ENCODE data around the gene CST5.
"Not testable (repeated sequence)": the region's sequence is repeated elsewhere in the genome, so short reads cannot be mapped to it uniquely, and the experiment has no call there.

Gene CST5

DNA sequence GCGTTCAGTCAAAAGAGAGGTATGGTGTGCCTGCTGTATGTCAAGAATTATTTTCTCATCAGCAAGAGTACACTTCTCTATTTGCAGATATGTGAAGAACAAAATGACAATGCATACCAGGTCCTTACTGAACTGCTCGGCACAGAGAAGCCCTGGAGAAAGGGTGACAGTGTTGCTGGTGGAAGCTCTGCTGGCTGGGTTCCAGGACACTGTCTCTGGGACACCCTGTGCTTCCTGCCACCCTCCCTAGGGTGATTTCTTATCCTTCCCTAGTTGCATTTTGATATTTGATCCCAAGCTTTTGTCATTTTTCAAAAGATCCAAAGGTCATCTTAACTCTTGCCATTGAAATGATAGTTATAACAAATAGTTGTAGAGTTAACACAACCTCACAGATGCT, 8.3 kb upstream of the CST5 start:
- DNase-seq, result no peak

DNA sequence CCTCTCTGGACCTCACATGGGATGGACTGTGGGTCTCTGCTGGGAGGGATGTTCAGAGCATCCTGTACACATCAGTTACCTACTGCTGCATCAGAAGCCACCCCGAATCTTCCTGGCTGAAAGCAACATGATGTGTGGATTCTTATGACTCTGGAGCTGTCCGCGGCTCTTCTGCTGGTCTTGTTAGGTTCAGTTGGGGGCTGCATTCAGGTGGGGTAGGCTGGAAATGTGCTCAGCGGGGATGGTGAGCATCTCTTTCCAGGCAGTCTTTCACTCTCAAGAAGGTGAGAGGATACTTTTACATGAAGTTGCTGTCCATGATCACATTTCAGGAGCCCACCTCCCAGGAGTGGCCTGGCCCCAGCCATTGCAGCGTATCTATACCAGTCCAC, 5.2 kb upstream of the CST5 start:
- no peak for DNase-seq

DNA sequence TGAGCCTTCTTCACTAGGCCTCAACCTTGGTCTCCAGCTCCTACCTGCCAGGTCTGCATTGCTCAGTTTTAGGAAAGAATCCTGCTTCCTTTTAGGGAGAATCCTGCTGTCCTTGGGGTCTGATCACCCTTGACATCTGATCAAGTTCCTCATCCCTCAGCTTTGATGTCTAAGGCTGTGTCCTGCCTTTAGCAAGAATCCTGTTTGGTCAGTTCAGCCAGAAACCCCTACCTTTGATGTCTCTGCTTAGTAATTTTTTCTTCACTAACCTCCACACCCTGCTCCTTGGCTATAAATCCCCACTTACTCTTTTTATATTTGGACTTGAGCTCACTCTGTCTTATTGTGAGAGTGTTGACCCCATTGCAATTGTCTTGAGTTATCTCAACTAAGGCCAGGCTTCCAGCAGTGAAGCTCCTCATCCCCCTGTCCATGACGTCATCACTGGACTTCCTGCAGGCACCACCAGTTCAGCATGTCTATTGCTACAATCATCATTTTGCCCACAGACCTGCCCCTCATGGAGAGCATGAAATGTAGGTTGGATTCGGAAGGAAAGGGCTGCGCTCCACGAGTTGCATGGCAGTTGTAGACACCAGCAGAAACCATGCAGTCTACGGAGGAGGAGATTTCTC, 4.7 kb upstream of the CST5 start:
- DNase-seq, result no peak

DNA sequence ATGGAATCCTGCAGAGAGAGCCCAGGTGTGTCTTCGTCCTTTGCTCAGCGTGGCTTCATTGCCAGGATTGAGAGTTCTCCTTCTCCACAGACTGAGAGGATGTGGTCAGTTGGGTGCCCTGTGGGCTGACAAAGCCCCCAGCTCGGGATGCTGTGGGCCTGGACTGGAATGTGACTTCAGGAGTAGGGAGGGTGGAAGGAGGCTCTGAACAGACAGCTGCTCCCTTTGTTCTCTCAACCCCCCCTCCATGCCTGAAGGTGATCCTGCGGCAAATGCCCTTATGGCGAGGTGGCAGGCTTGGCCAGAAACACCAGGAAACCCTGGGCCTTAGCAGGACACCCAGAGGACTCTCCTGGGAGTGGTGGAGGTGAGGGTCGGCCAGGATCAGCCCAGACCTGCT, 1.8 kb upstream of the CST5 start:
- DNase-seq, result no peak

DNA sequence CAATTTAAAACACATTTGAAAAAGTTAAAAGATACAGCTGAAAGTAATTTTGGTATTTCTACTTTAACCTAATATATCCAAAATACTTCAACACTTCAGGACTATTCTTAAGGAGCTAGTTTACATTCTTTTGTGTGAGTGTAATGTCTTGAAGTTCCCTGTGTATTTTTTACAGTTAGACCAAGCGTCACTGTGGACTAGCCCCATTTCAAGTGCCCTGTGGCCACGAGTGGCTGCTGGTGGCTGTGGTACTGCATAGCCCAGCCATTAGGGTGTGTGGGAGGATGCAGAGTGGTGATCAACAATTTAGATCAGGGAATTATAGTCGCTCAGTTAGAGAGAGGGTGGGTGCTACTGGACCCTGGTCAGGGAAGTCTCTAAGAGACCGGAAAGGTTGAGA, 869 bp upstream of the CST5 start:
- DNase-seq, result no peak

DNA sequence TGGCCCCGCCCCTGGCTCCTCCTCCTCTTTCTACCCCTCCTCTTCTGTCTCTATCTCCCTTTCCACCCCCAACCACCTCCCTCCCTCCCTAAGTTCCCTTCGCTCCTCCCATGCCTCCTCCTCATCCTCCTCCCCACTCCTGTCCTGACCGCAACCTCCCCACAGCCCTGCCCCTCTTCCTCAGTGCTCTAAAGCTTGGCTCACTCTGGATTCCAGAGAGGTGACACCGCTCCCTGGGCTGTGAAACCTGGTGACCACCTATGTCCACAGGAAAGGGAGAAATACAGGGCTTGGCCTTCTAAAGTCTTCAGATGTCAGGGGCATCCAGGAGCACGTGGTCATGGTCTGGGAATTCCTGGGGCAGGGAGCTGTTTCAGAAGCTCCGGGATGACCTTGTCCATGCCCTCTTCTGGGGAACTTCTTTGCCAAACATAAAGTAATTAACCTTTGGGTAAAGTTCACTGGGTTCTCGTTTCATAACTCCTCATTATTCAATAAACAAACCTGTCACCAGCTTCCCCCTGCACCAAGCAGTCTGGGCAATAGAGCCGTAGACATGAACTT, 345 bp upstream of the CST5 start:
- DNase-seq, result no peak

DNA sequence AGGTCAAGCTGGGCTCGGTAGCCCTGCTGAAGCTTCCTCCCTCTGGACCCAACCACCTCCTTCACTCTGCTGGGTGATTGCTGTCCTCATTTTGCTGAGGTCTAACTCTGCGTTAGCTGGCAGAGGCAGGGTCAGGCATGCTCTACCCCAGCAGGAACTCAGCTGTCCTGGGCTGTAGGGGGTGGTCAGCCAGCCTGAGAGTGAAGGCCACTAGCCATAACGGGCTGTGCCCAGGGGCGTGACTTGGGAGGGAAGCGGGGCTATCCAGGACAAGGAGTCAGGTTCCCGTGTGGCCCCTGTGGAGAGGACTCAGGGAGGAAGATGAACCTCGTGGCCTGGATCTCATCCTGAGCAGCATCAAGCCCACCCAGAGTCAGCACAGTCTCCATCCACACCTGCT, 761 bp downstream of the CST5 start:
- no peak for DNase-seq

DNA sequence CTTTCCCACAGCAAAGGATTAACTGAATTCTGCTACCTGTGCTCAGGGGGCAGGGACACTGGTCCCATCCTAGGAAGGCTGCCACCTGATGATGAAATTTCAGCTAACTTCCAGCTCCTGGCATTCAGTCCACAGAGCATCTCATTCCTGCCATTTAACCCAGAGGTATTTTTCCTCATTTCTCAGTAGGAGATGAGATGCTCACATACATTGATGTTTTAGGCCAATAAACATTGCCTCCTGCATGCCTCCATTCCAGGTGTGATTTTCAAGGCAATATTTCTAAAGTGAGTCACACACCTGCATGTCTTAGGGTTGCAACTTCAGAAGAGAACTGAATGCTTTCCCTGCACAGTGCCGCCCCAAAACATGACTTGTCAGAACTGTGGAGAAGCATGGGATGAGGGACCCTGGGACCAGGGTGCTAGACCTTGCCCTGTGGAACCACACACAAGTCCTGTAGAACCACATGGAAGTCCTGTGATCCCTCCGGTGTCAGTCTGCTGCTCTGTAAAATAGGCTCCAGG, 1.5 kb downstream of the CST5 start:
- DNase-seq, result not testable (repeated sequence)

DNA sequence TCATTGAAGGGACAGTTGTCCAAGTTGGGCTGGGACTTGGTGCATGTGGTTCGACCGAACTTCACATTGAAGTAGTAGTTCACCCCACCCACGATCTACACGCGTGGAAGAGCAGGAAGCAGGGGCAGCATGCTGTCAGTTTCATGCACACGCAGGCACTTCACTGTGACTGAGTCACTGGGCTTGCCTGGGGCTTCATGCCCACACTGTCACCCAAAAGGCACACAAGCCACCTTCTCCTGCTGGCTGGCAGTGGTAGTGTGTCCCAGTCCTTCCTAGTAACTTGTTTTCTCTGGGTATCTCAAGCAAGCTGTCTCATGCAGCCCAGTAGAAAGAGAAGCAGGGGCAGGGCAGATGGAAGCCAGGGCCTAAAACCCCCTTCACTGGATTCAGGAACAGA, 2.0 kb downstream of the CST5 start:
- no peak for DNase-seq

DNA sequence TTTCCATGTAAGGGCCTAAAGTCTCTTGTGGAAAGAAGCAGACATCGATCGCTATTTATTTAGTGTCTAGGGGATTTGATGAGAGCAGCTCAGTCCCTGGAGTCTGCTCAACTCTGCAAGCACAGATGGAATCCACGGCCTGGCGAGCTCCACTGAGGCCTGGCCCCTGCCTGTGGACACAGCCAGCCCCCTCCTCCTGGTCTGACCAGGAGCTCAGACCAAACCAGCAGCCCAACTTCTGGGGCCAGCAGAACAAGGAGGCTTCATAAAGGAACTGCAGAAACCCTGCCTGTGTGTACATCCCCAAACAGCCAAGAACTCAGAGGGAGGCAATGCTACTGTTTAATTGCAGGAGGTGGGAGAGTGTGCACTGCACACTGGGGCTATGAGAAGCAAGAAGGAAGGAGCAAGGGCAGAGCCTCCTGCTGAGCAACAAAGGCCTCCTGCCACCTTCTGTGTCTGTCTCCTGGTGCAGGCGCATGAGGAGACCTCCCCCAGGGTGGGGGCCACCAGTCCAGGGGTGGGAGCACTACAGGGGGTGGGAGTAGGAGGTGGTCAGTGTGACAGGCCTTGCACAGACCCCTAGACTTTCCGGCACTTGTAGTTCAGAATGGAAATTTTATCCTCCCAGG, 3.8 kb downstream of the CST5 start:
- no peak for DNase-seq

DNA sequence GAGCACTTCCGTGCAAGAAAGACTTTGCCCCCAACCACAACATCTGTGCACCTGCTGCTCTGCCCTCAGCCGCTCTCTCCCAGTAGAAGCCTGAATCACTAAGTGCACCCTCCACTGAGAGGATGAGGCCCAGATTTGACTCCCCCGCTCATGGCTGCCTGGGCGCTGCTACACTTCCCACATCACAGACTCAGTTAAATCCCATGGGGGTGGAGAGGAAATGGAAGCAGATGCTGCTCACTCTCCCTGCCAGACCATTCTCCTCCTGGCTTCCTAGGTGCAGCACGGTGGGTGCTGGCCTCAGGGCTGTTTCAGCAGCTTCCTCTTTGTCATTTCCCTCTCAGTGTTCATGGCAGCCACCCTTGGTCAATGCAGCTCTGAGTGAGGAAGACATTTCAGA, 4.8 kb downstream of the CST5 start:
- DNase-seq, result no peak

DNA sequence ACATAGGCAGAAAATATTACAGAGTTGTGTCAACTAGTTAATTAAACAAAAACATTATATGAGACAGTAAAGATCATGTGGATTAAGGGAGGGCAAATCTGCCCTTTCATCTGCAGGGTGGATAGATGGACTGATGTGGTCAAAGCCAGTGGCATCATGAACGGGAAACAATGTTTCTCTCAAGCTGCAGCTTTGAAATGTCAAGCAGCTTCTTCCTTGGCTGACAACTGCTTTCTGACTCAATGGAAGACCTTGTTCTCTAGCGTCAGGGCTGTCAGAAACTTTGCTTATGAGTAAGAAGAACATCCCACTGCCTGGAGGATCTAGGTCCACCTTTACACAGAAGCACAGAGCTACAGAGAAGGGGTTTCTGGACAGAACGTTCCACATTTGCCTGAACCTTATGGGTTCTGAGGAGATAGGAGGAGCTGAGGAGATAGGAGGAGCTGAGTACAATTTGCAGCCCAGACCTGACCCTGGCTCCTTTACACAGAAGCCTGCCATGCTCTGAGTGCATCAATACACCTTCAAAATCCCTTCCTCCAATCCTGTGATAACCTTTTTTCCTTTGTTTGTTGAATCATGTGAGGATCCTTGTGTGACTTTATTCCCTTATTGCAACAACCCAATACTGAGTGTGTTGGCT, 6.1 kb downstream of the CST5 start:
- DNase-seq, result no peak

DNA sequence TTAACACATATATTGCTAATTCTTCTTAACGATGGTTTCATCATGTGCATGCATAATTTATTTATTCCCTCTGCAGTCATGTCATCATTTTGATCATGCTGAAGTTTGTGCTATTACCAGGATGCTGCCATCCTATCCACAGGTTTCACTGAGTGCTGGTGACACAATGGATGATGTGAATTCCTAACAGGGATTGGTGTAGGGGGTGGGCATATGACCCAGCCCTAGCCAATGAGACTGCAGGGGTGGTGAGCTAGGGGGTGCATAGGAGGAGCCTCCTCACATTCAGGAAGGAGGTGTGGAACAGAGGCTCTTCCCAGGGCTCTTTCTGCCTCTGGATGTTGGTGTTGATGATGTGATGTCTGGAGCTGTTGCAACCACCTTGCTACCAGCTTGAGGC, 7.5 kb downstream of the CST5 start:
- DNase-seq, result no peak

DNA sequence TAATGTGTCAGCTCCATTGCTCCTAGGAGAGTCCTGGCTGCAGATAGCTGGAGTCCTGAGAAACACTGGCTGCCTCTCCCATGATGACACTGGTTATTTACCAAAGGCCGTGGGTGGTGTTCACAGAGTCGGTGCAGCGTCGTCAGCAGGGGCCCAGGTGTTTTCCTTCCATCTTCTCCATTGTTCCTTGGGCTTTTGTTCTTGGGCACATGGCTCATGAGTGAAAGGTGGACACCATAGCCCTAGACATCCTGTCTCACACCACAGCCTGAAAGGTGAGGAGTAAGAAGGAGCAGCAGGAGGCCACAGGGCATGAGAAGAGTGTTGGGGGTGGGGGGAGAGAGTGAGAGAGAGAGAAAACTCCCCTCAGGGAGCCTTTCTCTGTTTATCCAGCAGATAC, 9.1 kb downstream of the CST5 start:
- DNase-seq, result no peak

DNA sequence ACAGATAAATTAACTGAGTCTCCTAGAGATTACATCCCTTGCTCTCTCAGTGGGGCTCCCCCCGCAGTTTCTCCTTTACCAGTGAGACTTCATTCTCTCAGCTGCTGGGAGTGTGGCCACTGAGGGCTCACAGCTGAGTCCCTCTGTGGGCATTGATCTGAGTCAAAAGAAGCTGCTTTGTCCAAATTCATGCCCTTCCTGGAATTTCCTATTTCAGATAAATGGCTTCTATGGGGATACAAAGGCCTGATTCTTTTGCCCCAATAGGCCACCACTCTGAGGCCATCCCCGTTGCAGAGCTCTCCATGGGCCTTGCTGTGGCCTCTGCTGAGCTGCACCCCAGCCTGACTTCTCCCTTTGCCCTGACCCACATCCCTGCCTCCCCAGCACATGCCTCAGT, 10.0 kb downstream of the CST5 start:
- DNase-seq, result no peak

DNA sequence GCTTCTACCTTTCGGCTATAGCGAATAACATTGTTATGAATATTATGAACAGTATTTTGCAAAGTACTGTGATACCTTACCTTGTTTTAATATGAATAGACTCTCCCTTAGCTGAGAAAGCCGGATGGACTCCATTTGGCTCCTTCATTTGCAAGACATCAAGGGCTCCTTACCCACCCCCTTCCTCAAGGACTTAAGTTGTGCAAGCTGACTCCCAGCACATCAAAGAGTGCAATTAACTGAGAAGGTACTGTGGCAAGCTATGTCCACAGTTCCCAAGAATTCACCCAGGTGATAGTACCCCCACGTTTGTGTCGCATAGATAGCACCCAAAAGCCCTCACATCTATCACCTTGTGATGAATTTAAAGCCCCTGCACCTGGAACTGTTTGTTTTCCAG, 11.2 kb downstream of the CST5 start:
- no peak for DNase-seq

DNA sequence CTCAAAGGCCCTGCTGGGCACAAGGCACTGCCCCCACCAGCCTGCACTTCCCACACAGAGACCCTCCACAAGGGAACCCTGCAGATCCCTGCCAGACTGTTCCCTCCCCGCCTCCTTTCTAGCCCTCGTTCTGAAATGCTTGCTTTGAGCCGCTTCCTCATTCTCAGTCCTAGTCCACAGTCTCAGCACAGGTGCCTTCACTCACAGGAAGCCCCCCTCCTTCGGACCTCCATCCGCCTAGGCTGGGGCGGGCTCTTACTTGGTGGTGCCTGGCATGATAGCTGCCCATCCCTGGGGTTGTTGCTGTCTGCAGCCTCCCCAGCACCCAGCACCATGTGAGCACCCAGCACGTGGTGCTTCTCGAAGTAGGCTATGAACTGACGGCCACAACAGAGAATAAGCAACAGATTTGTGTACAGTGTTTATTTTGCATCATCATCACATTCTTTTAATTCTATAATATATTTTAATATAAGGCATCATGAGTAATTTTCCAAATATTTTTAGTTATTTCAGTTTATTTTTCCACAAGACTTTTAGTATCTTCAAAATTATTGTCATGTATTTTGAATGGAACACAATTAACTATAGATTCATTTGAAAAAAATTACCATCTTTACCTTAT, 12.3 kb downstream of the CST5 start:
- no peak for DNase-seq

DNA sequence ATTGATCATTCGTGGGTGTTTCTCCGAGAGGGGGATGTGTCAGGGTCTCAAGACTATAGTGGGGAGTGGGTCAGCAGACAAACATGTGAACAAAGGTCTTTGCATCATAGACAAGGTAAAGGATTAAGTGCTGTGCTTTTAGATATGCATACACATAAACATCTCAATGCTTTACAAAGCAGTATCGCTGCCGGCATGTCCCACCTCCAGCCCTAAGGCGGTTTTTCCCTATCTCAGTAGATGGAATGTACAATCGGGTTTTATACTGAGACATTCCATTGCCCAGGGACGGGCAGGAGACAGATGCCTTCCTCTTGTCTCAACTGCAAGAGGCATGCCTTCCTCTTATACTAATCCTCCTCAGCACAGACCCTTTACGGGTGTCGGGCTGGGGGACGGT, 18.8 kb downstream of the CST5 start:
- not testable (repeated sequence) for DNase-seq

DNA sequence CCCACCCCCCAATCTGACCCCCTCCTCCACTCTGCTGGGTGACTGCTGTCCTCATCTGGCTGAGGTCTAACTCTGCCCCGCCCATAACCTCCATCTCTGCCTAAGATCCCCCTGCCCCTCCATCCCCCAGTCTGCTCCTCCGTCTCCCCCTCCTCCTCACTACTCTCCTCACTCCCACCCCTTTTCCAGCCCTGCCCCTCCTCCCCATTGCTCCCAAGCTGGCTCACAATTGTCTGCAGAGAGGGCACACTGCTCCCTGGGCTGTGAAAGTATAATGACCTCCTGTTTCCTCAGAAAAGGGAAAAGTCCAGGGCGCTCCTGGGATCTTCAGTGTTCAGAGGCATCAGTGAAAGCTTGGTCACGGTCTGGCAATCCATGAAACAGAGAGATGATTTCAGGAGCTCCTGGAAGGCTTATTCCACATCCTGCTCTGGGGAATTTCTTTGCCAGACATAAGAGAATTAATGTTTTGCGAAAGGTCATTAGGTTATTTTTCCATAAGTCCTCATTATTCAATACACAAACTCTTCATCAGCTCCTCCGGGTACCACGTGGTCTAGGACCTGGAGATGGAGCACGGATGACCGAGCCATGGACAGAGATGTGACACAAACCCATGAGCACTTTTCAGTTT, 21.5 kb downstream of the CST5 start:
- DNase-seq, result no peak

DNA sequence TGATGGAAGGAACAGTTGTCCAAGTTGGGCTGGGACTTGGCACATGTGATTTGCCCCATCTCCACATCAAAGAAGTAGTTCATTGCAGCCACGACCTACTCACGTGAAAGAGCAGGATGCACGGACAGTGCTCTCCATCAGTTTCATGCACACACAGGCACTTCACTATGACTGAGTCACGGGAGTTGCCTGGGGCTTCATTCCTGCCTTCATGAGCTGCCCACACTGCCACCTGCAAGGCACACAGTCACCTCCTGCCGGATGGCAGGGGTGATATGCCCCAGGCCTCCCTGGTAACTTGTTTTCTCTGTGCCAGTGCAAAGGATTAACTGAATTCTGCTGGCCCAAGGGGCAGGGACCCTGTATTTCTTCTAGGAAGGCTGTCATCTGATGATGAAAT, 22.8 kb downstream of the CST5 start:
- no peak for DNase-seq

DNA sequence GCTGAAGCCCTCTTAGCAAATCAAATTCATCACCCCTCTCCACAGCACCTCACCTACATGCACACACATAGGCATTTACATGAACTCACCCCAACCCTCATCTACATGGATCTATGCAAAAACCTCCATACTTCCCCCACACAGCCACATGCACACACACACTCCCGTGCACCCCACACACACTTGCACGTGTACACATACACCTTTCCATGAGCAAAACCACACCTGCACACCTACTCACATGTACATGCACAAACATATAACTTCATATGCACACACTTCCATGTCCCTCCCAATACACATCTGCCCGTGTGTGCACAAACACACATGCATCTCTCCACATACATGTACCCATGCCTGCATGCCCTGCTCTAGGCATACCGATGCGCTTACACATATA, 23.3 kb downstream of the CST5 start:
- no peak for DNase-seq

DNA sequence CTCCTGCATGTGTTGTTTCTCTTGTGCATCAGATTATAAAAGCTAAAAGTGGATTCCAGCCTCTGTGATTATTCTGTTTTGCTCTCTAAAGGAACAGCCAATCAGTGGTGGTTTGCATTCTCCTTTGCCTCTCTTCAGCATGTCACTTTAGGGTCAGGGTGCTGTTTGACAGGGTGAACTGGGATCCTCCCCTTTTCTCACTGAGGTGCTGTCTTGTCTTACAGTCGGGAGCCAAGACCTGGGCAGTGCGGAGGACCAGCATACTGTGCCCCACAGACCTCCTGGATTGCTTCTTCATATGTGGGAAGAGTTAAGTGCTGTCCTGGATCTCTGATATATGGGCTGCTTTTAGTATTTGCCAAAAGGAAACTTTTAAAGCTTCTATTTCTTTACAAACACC, 37.9 kb downstream of the CST5 start:
- no peak for DNase-seq

DNA sequence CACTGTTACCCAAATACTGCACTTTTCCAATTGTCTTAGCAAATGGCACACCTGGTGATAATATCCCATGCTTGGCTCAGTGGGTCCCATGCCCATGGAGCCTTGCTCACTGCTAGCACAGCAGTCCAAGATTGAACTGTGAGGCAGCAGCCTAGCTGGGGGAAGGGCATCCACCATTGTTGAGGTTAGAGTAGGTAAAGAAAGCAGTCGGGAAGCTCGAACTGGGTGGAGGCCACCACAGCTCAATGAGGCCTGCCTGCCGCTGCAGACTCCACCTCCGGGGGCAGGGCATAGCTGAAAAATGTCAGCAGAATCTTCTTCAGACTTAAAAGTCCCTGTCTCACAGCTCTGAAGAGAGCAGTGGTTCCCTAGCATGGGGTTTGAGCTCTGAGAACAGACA, 43.8 kb downstream of the CST5 start:
- no peak for DNase-seq
